ENCODE measurements around the gene DPP4. TPM values are rescaled to one million over a fixed set of nuclear protein-coding genes. Genes with fewer than 3 reads are reported as not detected.
"Not testable (repeated sequence)": the region's sequence is repeated elsewhere in the genome, so short reads cannot be mapped to it uniquely, and the experiment has no call there.

The DPP4 gene
- total and polyA plus RNA-seq, 8 donors = 0.15 to 30.1 (median 2.4) TPM

DNA sequence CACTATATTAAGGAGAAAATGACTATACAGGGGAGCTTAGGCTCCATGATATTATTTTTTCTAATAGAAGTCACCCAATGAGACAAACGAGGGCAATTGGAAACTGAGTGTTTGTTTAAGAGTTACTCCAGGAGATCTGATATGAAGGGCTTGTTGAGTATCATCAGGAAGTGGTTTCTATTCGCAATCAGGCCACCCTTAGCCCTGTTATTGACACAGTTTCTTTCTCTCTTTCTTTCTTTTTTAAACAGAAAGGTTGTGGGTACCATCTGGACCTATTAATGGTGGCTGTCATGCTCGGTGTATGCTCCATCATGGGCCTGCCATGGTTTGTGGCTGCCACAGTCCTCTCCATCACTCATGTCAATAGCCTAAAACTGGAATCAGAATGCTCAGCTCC is 117.3 kb downstream of the DPP4 start:
- Histone ChIP-seq H3K4me3 (no peak overlapping the region), H3K36me3 (no peaks in the 10 kb centered on the region), H3K27me3 (no peaks in the 10 kb centered on the region), H3K27ac (peak overlapping the region in 1 of 5 donors; percentile 57), H3K4me1 (no peaks in the 10 kb centered on the region), H3K9me3 (no peaks in the 10 kb centered on the region)
- no peak for DNase-seq
- 28 to 39% (median 33%) methylated on average over 3 of the region's 3 CpGs for WGBS, 5 donors
- intact Hi-C loops (cut with DNase I; ENCODE audit: low total_unique reads) = no loop called here
- TF ChIP-seq, protein P1, sequence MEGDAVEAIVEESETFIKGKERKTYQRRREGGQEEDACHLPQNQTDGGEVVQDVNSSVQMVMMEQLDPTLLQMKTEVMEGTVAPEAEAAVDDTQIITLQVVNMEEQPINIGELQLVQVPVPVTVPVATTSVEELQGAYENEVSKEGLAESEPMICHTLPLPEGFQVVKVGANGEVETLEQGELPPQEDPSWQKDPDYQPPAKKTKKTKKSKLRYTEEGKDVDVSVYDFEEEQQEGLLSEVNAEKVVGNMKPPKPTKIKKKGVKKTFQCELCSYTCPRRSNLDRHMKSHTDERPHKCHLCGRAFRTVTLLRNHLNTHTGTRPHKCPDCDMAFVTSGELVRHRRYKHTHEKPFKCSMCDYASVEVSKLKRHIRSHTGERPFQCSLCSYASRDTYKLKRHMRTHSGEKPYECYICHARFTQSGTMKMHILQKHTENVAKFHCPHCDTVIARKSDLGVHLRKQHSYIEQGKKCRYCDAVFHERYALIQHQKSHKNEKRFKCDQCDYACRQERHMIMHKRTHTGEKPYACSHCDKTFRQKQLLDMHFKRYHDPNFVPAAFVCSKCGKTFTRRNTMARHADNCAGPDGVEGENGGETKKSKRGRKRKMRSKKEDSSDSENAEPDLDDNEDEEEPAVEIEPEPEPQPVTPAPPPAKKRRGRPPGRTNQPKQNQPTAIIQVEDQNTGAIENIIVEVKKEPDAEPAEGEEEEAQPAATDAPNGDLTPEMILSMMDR (IDR thresholded peaks at IDR 0.05) = no peak
- no peak for TF ChIP-seq EP300 (IDR thresholded peaks at IDR 0.05)
- no peak for TF ChIP-seq POLR2AphosphoS5 (IDR thresholded peaks at IDR 0.05)
- no peak for TF ChIP-seq POLR2A (IDR thresholded peaks at IDR 0.05)

DNA sequence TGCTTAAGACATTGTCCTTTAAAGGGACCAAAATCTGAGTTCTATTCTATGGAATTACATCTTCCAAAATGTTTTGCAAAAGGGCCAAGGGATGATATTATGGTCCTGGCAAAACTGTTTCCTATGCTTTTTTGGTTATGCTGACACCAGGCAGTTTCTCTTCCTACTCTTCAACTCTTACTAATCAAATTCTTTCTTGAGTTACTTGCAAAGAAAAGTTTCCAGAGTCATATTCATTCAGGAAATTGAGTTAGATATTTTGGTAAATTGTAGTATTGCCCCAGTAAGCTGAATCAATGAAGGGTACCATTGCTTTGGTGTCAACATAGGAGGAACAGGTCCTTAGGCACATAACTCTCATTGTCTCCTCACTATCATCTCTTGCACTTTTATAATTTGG is 118.8 kb downstream of the DPP4 start:
- intact Hi-C loops (cut with DNase I; ENCODE audit: low total_unique reads) = no loop called here
- DNase-seq = no peak
- Histone ChIP-seq H3K4me1 (no peaks in the 10 kb centered on the region), H3K27ac (no peak overlapping the region), H3K9me3 (no peaks in the 10 kb centered on the region), H3K36me3 (no peaks in the 10 kb centered on the region), H3K27me3 (no peaks in the 10 kb centered on the region), H3K4me3 (no peak overlapping the region)
- TF ChIP-seq, protein P1 (IDR thresholded peaks at IDR 0.05) = no peak
- no peak for TF ChIP-seq EP300 (IDR thresholded peaks at IDR 0.05)
- TF ChIP-seq POLR2AphosphoS5 (IDR thresholded peaks at IDR 0.05) = no peak
- no peak for TF ChIP-seq POLR2A (IDR thresholded peaks at IDR 0.05)

DNA sequence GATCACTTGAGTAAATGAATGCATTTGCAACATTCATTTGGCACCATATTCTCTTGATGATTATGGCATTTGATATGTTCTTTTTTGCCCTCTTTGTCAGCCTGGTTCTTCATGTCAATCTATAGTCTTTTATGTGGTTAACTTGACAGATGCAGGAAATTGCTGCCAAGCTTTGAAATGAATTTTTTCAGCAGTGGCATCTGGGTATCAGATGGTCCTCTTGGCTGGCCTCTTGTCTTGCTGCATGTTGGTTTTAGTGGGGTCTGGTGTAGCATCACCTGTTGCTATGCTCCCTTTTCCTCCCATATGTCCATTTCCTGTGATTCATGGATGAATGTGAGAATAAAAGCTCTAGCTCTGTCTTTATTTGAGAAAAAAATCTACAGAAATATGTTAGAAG is 119.9 kb downstream of the DPP4 start:
- peak in 1 of 2 donors; percentile 20 for DNase-seq
- intact Hi-C loops (cut with DNase I; ENCODE audit: low total_unique reads) = no loop called here
- no peaks in the 10 kb centered on the region for H3K9me3 ChIP-seq
- no peak overlapping the region for H3K27ac ChIP-seq
- no peak overlapping the region for H3K4me3 ChIP-seq
- H3K27me3 ChIP-seq = no peaks in the 10 kb centered on the region
- TF ChIP-seq, protein P1 (IDR thresholded peaks at IDR 0.05) = no peak
- TF ChIP-seq POLR2AphosphoS5 (IDR thresholded peaks at IDR 0.05) = no peak
- TF ChIP-seq POLR2A (IDR thresholded peaks at IDR 0.05) = no peak
- no peak for TF ChIP-seq EP300 (IDR thresholded peaks at IDR 0.05)
- no peaks in the 10 kb centered on the region for H3K4me1 ChIP-seq
- H3K36me3 ChIP-seq = no peaks in the 10 kb centered on the region

DNA sequence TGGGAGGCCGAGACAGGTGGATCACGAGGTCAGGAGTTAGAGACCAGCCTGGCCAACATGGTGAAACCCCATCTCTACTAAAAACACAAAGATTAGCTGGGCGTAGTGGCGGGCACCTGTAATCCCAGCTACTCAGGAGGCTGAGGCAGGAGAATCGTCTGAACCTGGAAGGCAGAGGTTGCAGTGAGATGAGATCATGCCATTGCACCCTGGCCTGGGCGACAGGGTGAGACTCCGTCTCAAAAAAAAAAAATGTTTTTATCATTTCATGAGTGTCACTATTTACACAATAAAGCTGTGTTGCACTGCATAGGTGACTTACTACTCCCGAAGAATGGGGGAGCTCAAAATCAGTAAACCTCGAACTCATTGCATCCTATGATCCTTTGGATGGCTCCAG is 120.6 kb downstream of the DPP4 start:
- H3K27me3 ChIP-seq; DNase-seq; intact Hi-C loops (cut with DNase I; ENCODE audit: low total_unique reads); H3K36me3 ChIP-seq; H3K9me3 ChIP-seq; H3K4me1 ChIP-seq; H3K27ac ChIP-seq; H3K4me3 ChIP-seq: not testable (repeated sequence)
- WGBS, 5 donors = 73 to 83% (median 76%) methylated on average over 9 of the region's 9 CpGs

DNA sequence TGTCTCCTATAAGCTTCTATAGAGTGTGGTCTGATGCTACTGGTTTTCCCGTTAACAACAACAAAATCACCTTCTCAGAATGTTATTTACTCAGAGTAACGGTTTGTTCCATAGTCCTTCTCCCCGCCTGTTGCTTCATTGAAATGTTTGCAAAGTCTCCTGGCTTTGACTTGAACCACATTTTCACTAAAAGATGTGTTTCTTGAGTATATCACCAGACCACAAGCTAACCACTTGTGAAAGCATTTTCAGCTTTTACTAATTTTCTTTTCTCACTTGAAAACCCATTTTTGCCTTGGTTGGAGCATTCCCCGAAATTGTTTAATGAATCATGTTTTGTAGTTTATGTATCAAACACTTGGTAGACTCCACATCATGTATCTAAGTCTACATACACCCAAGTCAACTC is 121.2 kb downstream of the DPP4 start:
- H3K4me3 ChIP-seq = no peak overlapping the region
- H3K4me1 ChIP-seq = no peaks in the 10 kb centered on the region
- no peak overlapping the region for H3K27ac ChIP-seq
- intact Hi-C loops (cut with DNase I; ENCODE audit: low total_unique reads) = no loop called here
- WGBS, 5 donors = 63 to 79% (median 65%) methylated on average over 4 of the region's 4 CpGs
- TF ChIP-seq, protein P1 (IDR thresholded peaks at IDR 0.05) = no peak
- TF ChIP-seq POLR2AphosphoS5 (IDR thresholded peaks at IDR 0.05) (no peak), POLR2A (IDR thresholded peaks at IDR 0.05) (no peak), EP300 (IDR thresholded peaks at IDR 0.05) (no peak)
- no peaks in the 10 kb centered on the region for H3K36me3 ChIP-seq
- no peaks in the 10 kb centered on the region for H3K9me3 ChIP-seq
- DNase-seq = no peak
- H3K27me3 ChIP-seq = no peaks in the 10 kb centered on the region
